Sciatic nerve (tissue), 2 donors: ENCODE results near the gene DNAH10. TPM values are rescaled to one million over a fixed set of nuclear protein-coding genes. Genes with fewer than 3 reads are reported as not detected.

ENCODE experiments used
- ATAC-seq: fragments of 200-7000 bp; cut with Tn5 transposase; one replicate; pipeline ENCODE4 v1.9.1; 2020; ENCODE audit warnings: mild to moderate bottlenecking, moderate library complexity
- DNase-seq: peaks from one replicate; pipeline ENCODE4 v3.0.0-alpha.2; 2020; ENCODE audit warnings: low spot score
- intact Hi-C: fragments of 100-400 bp; cut with DNase I; formaldehyde crosslinking; loops from one replicate; pipeline ENCODE4 v1.14.2; 2022
- total RNA-seq: library from RNA; stranded (reverse); fragmentation: NEBNext Ultra II Directional; extraction: Animal tissue kit (Norgen Biotek cat#: 25700); gene quantifications from one replicate; pipeline ENCODE4 v1.2.1, GENCODE V29; 2021
- donor health status: DM: no; HTN: no; CAD: no.
- donor health status: DM: no; HTN: no; CAD: no.

DNAH10 gene
- total RNA-seq, 1 donor from 2014 or later = 0.76 TPM

GRCh38 chr12:123971449-123971769 is 209.3 kb downstream of the DNAH10 start:
- no peak for ATAC-seq
- intact Hi-C loops = loop anchor here (10.0 kb wide), 1 partner anchor 67 kb away; no protein-coding TSS in a partner anchor

GRCh38 chr12:123971770-123972456 is 209.8 kb downstream of the DNAH10 start:
- DNase-seq (peak; percentile 64), ATAC-seq (peak; percentile 35)
- intact Hi-C loops = loop anchor here (10.0 kb wide), 1 partner anchor 67 kb away; no protein-coding TSS in a partner anchor

More at GRCh38 chr12:123971449-123971769, 209.3 kb downstream of the DNAH10 start:
- no peak for DNase-seq

GRCh38 chr12:123972457-123973401 is 210.6 kb downstream of the DNAH10 start, which contains the start of the genes CCDC92 and ZNF664:
TSS of gene CCDC92 (minus strand) at chr12:123972831. CDS start at chr12:123944305, 28,526 bp downstream.
TSS of gene ZNF664 (plus strand) at chr12:123973215. CDS start at chr12:124012145, 38,930 bp downstream.
- intact Hi-C loops = loop anchor here (10.0 kb wide), 1 partner anchor 68 kb away; no protein-coding TSS in a partner anchor
- DNase-seq (peak; percentile 94), ATAC-seq (peak; percentile 95)

- DNase-seq = peak; percentile 71
- no peak for ATAC-seq
- intact Hi-C loops = loop anchor here (10.0 kb wide), 1 partner anchor 69 kb away; no protein-coding TSS in a partner anchor
These were observed 211.6 kb downstream of the DNAH10 start for GRCh38 chr12:123973552-123974341.

- DNase-seq = no peak
These were observed 214.2 kb downstream of the DNAH10 start for GRCh38 chr12:123976227-123976826.

GRCh38 chr12:123979566-123979965 is 217.5 kb downstream of the DNAH10 start:
- intact Hi-C loops = loop anchor here (10.0 kb wide), 1 partner anchor 75 kb away; no protein-coding TSS in a partner anchor
- no peak for DNase-seq

More at GRCh38 chr12:123976227-123976826, 214.2 kb downstream of the DNAH10 start:
- intact Hi-C loops = loop anchor here (10.0 kb wide), 1 partner anchor 72 kb away; no protein-coding TSS in a partner anchor
- no peak for ATAC-seq

GRCh38 chr12:123982269-123982668 is 220.2 kb downstream of the DNAH10 start:
- DNase-seq (no peak), ATAC-seq (no peak)
- intact Hi-C loops = no loop called here

More at GRCh38 chr12:123979566-123979965, 217.5 kb downstream of the DNAH10 start:
- no peak for ATAC-seq

GRCh38 chr12:123983822-123984485 is 221.9 kb downstream of the DNAH10 start:
- peak; percentile 85 for ATAC-seq
- intact Hi-C loops = no loop called here
- no peak for DNase-seq

GRCh38 chr12:123984903-123985302 is 222.8 kb downstream of the DNAH10 start:
- intact Hi-C loops = no loop called here
- no peak for ATAC-seq
- no peak for DNase-seq

Other genes starting within 250 kb of the DNAH10 start
- 24.7 TPM for gene RILPL1, start 228.6 kb upstream of the DNAH10 start, total RNA-seq
- gene TMED2, start 177.7 kb upstream of the DNAH10 start, total RNA-seq = 127 TPM
- 22.6 TPM for gene DDX55, start 160.2 kb upstream of the DNAH10 start, total RNA-seq
- gene EIF2B1, start 128.6 kb upstream of the DNAH10 start, total RNA-seq = 37.1 TPM
- gene GTF2H3, start 128.5 kb upstream of the DNAH10 start, total RNA-seq = 20.4 TPM
- gene TCTN2, start 91.2 kb upstream of the DNAH10 start, total RNA-seq = 14.0 TPM
- gene ATP6V0A2, start 49.9 kb upstream of the DNAH10 start, total RNA-seq = 28.8 TPM
- 49.2 TPM for gene CCDC92, start 210.5 kb downstream of the DNAH10 start, total RNA-seq
- gene ZNF664, start 210.9 kb downstream of the DNAH10 start, total RNA-seq = 74.6 TPM